Gastrocnemius medialis (tissue), 4 donors: ENCODE data around the gene CBY1. TPM values are rescaled to one million over a fixed set of nuclear protein-coding genes. Genes with fewer than 3 reads are reported as not detected.

Experiments
- ATAC-seq, 2 donors: fragments of 150-250 bp; one replicate each; pipeline ENCODE4 v1.9.1; 2016
- DNase-seq, 2 donors: peaks; one replicate each; pipeline ENCODE4 v3.0.0-alpha.2; 2019
- H3K27ac ChIP-seq, 4 donors: fragments of 200-600 bp; sonication (generic); 1 replicate in 1 of 4; 2 replicates in 3 of 4; pipeline ENCODE4 v1.5.1; 2016 to 2018; ENCODE audit warnings: mild to moderate bottlenecking in 2 of 4, moderate library complexity in 1 of 4
- H3K27me3 ChIP-seq, 3 donors: fragments of 200-600 bp; sonication (generic) in 2 of 3; 1 replicate in 1 of 3; 2 replicates in 2 of 3; pipeline versions ENCODE4 v1.5.1 to v1.6.0; 2016 to 2019; ENCODE audit warnings: mild to moderate bottlenecking in 1 of 3, moderate library complexity in 1 of 3
- H3K36me3 ChIP-seq, 2 donors: fragments of 200-600 bp; sonication (generic) in 1 of 2; one replicate each; pipeline ENCODE4 v1.5.1; 2017 to 2018
- H3K4me1 ChIP-seq, 2 donors: fragments of 200-600 bp; sonication (generic) in 1 of 2; one replicate each; pipeline ENCODE4 v1.5.1; 2016 to 2017; ENCODE audit warnings: mild to moderate bottlenecking in 2 of 2
- H3K4me3 ChIP-seq, 4 donors: fragments of 200-600 bp; sonication (generic) in 3 of 4; 1 replicate in 1 of 4; 2 replicates in 3 of 4; pipeline ENCODE4 v1.5.1; 2016 to 2019; ENCODE audit warnings: mild to moderate bottlenecking in 2 of 4
- H3K9me3 ChIP-seq, 3 donors: fragments of 200-600 bp; sonication (generic) in 2 of 3; 1 replicate in 1 of 3; 2 replicates in 2 of 3; pipeline ENCODE4 v1.5.1; 2016 to 2019
- POLR2A ChIP-seq, 2 donors: fragments of 450-650 bp; IDR thresholded peaks; one replicate each; pipeline ENCODE4 v1.6.1; 2017; ENCODE audit warnings: antibody characterized with exemption in 2 of 2, mild to moderate bottlenecking in 2 of 2, moderate library complexity in 2 of 2
- in situ Hi-C, 4 donors: fragments of 200-750 bp; cut with MboI; loops; one replicate each; pipeline versions ENCODE4 v1.15.0 to v1.8.0; 2017; ENCODE audit warnings: low sequenced_read_pairs in 4 of 4
- intact Hi-C: fragments of 100-400 bp; cut with DNase I; formaldehyde crosslinking; loops from one replicate; pipeline ENCODE4 v1.15.1; 2023; ENCODE audit warnings: low total_unique reads
- total RNA-seq, 4 donors: library from RNA; depleted of rRNA; stranded (reverse); fragments of >200 nt; gene quantifications; one replicate each; pipeline versions ENCODE4 v1.1.0 to v1.2.3, GENCODE V29; 2016
- TF ChIP-seq, protein P1 (sequence below), 5 experiments: fragments of 450-650 bp in 3 of 5; fragments of 200-600 bp in 2 of 5; sonication (generic) in 2 of 5; IDR thresholded peaks in 4 of 5; conservative IDR thresholded peaks in 1 of 5; 1 replicate in 4 of 5; 2 replicates in 1 of 5; pipeline ENCODE4 v1.5.1; 2016 to 2019; ENCODE audit warnings: antibody characterized with exemption in 5 of 5, mild to moderate bottlenecking in 3 of 5, moderate library complexity in 3 of 5

Gene CBY1
- total RNA-seq, 4 donors from 2014 or later, result 8.0 to 15.7 (median 12.6) TPM

GRCh38 chr22:38655519-38656255, 751 bp upstream of the CBY1 start:
- Histone ChIP-seq H3K4me3 (peak overlapping the region; percentile 79 to 99 (median 92)), H3K9me3 (no peaks in the 10 kb centered on the region), H3K27me3 (no peaks in the 10 kb centered on the region), H3K36me3 (no peaks in the 10 kb centered on the region), H3K27ac (peak overlapping the region; percentile 87 to 98 (median 92)), H3K4me1 (peaks cover 7 to 18% of the 10 kb centered on the region in 2 donors)
- intact Hi-C loops, result loop anchor here (1.0 to 2.0 kb wide), 2 partner anchors 85 to 151 kb away; partner anchors contain the start of gene DMC1
- DNase-seq (no peak), ATAC-seq (no peak)
- in situ Hi-C loops, result no loop called here
- TF ChIP-seq, protein P1, sequence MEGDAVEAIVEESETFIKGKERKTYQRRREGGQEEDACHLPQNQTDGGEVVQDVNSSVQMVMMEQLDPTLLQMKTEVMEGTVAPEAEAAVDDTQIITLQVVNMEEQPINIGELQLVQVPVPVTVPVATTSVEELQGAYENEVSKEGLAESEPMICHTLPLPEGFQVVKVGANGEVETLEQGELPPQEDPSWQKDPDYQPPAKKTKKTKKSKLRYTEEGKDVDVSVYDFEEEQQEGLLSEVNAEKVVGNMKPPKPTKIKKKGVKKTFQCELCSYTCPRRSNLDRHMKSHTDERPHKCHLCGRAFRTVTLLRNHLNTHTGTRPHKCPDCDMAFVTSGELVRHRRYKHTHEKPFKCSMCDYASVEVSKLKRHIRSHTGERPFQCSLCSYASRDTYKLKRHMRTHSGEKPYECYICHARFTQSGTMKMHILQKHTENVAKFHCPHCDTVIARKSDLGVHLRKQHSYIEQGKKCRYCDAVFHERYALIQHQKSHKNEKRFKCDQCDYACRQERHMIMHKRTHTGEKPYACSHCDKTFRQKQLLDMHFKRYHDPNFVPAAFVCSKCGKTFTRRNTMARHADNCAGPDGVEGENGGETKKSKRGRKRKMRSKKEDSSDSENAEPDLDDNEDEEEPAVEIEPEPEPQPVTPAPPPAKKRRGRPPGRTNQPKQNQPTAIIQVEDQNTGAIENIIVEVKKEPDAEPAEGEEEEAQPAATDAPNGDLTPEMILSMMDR (IDR thresholded peaks at IDR 0.05 in 4 of 5, conservative IDR thresholded peaks at IDR 0.05 in 1 of 5), result no peak
- TF ChIP-seq POLR2A (IDR thresholded peaks at IDR 0.05), result no peak

- DNase-seq (no peak), ATAC-seq (no peak)
- Histone ChIP-seq H3K4me1 (peaks cover 7 to 18% of the 10 kb centered on the region in 2 donors), H3K27me3 (no peaks in the 10 kb centered on the region), H3K4me3 (peak overlapping the region; percentile 79 to 99 (median 92)), H3K27ac (peak overlapping the region; percentile 87 to 98 (median 92)), H3K9me3 (no peaks in the 10 kb centered on the region), H3K36me3 (peaks cover 0 to 9% of the 10 kb centered on the region in 2 donors)
- intact Hi-C loops (loop anchor here (2.0 kb wide), 1 partner anchor 152 kb away; no protein-coding TSS in a partner anchor), in situ Hi-C loops (no loop called here)
- no peak for TF ChIP-seq POLR2A (IDR thresholded peaks at IDR 0.05)
- TF ChIP-seq, protein P1 (IDR thresholded peaks at IDR 0.05 in 4 of 5, conservative IDR thresholded peaks at IDR 0.05 in 1 of 5), result no peak
Measured at GRCh38 chr22:38657045-38657909, 839 bp downstream of the CBY1 start.

DNA sequence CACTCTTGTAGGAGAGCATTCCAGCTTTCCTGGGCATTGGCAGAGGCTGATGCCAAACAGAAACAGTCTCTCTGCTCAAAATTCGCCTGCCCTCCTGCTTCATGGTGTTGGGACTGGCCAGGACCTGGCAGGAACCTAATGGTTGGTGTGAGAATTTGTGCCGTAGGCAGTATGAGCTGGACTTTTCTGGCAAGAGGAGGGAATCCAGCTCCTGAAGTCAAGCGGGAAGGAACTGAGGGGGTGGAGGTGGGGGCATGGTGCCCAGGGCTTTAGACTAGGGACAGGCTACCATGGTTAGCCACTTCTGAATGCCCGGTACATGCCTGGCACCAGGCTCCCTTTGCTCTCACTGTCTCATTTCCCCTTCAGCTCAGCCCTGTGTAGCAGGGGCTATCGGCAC, 18.4 kb downstream of the CBY1 start:
- Histone ChIP-seq H3K4me3 (no peak overlapping the region), H3K36me3 (peaks cover 0 to 30% of the 10 kb centered on the region in 2 donors), H3K27ac (no peak overlapping the region), H3K4me1 (no peaks in the 10 kb centered on the region), H3K9me3 (no peaks in the 10 kb centered on the region), H3K27me3 (no peaks in the 10 kb centered on the region)
- intact Hi-C loops, result no loop called here
- in situ Hi-C loops, result no loop called here
- ATAC-seq (no peak), DNase-seq (no peak)
- TF ChIP-seq, protein P1 (IDR thresholded peaks at IDR 0.05 in 4 of 5, conservative IDR thresholded peaks at IDR 0.05 in 1 of 5), result no peak
- TF ChIP-seq POLR2A (IDR thresholded peaks at IDR 0.05), result no peak

- ATAC-seq (no peak), DNase-seq (no peak)
- TF ChIP-seq POLR2A (IDR thresholded peaks at IDR 0.05), result no peak
- TF ChIP-seq, protein P1 (IDR thresholded peaks at IDR 0.05 in 4 of 5, conservative IDR thresholded peaks at IDR 0.05 in 1 of 5), result no peak
- no peak overlapping the region for H3K4me3 ChIP-seq
- no peaks in the 10 kb centered on the region for H3K4me1 ChIP-seq
- in situ Hi-C loops (no loop called here), intact Hi-C loops (no loop called here)
- H3K27me3 ChIP-seq, result no peaks in the 10 kb centered on the region
- H3K27ac ChIP-seq, result no peak overlapping the region
- no peaks in the 10 kb centered on the region for H3K9me3 ChIP-seq
- peaks cover 0 to 25% of the 10 kb centered on the region in 2 donors for H3K36me3 ChIP-seq
Measured at GRCh38 chr22:38675833-38676232, 19.4 kb downstream of the CBY1 start.
